ENCODE data around the gene FXYD7. TPM values are rescaled to one million over a fixed set of nuclear protein-coding genes. Genes with fewer than 3 reads are reported as not detected.

The FXYD7 gene
- total RNA-seq, 4 donors from 2014 or later = 0.83 to 3.7 TPM; not detected in 2

- intact Hi-C loops (cut with DNase I; ENCODE audit: low total_unique reads) = no loop called here
- Histone ChIP-seq H3K4me1 (peaks cover 0 to 7% of the 10 kb centered on the region in 2 donors), H3K4me3 (no peak overlapping the region), H3K36me3 (no peaks in the 10 kb centered on the region), H3K27me3 (no peaks in the 10 kb centered on the region), H3K9me3 (no peaks in the 10 kb centered on the region), H3K27ac (peak overlapping the region; percentile 49 to 52)
- DNase-seq = no peak
- no peak for TF ChIP-seq CTCF (IDR thresholded peaks at IDR 0.05)
- TF ChIP-seq POLR2A (IDR thresholded peaks at IDR 0.05) = no peak
These were observed 22.2 kb upstream of the FXYD7 start for GRCh38 chr19:35120898-35121297.

GRCh38 chr19:35122687-35123551, 20.1 kb upstream of the FXYD7 start:
- no peak overlapping the region for H3K4me3 ChIP-seq
- no peaks in the 10 kb centered on the region for H3K9me3 ChIP-seq
- H3K36me3 ChIP-seq = no peaks in the 10 kb centered on the region
- intact Hi-C loops (cut with DNase I; ENCODE audit: low total_unique reads) = no loop called here
- TF ChIP-seq CTCF (IDR thresholded peaks at IDR 0.05) (no peak), POLR2A (IDR thresholded peaks at IDR 0.05) (no peak)
- no peak for DNase-seq
- H3K4me1 ChIP-seq = peaks cover 0 to 11% of the 10 kb centered on the region in 2 donors
- H3K27ac ChIP-seq = peak overlapping the region; percentile 85 to 96
- H3K27me3 ChIP-seq = no peaks in the 10 kb centered on the region

GRCh38 chr19:35123573-35123972, 19.5 kb upstream of the FXYD7 start:
- peaks cover 0 to 11% of the 10 kb centered on the region in 2 donors for H3K4me1 ChIP-seq

GRCh38 chr19:35124098-35125060, 18.7 kb upstream of the FXYD7 start:
- Histone ChIP-seq H3K27ac (peak overlapping the region; percentile 85 to 96), H3K36me3 (no peaks in the 10 kb centered on the region), H3K27me3 (no peaks in the 10 kb centered on the region), H3K4me3 (peak overlapping the region; percentile 46 to 80), H3K9me3 (no peaks in the 10 kb centered on the region), H3K4me1 (peaks cover 0 to 11% of the 10 kb centered on the region in 2 donors)
- TF ChIP-seq CTCF (IDR thresholded peaks at IDR 0.05) = no peak
- peak; percentile 86 to 96 for TF ChIP-seq POLR2A (IDR thresholded peaks at IDR 0.05)
- DNase-seq = peak; percentile 94 to 95
- intact Hi-C loops (cut with DNase I; ENCODE audit: low total_unique reads) = no loop called here

More at GRCh38 chr19:35123573-35123972, 19.5 kb upstream of the FXYD7 start:
- DNase-seq = peak in 1 of 2 donors; percentile 54
- Histone ChIP-seq H3K9me3 (no peaks in the 10 kb centered on the region), H3K4me3 (no peak overlapping the region), H3K27me3 (no peaks in the 10 kb centered on the region), H3K36me3 (no peaks in the 10 kb centered on the region), H3K27ac (peak overlapping the region; percentile 85 to 96)
- intact Hi-C loops (cut with DNase I; ENCODE audit: low total_unique reads) = no loop called here
- TF ChIP-seq POLR2A (IDR thresholded peaks at IDR 0.05) = no peak
- TF ChIP-seq CTCF (IDR thresholded peaks at IDR 0.05) = no peak
